Brain microvascular endothelial cell (primary cell): ENCODE data around the gene ZFP57.

Experiments
- DNase-seq: peaks from one replicate; pipeline ENCODE4 v3.0.0-alpha.2; 2020
- H3K27ac ChIP-seq: fragments of 250-450 bp; sonication (Bioruptor Pico); 2 replicates; pipeline ENCODE4 v1.5.1; 2020; ENCODE audit warnings: mild to moderate bottlenecking, moderate library complexity
- H3K27me3 ChIP-seq: fragments of 250-450 bp; sonication (Bioruptor Pico); replicated peaks from 2 replicates; pipeline ENCODE4 v1.5.1; 2020; ENCODE audit warnings: mild to moderate bottlenecking
- H3K36me3 ChIP-seq: fragments of 250-450 bp; sonication (Bioruptor Pico); replicated peaks from 2 replicates; pipeline ENCODE4 v1.5.1; 2020; ENCODE audit warnings: mild to moderate bottlenecking
- H3K4me3 ChIP-seq: 2 replicates; pipeline ENCODE4 v1.5.1; 2011; ENCODE audit warnings: low read depth, mild to moderate bottlenecking, control low read depth, low read length, moderate library complexity
- CTCF ChIP-seq: IDR thresholded peaks from 2 replicates; pipeline ENCODE4 v1.5.1; 2011; ENCODE audit warnings: low read depth, mild to moderate bottlenecking, moderate library complexity, low read length, control low read depth, inconsistent platforms; ENCODE audit errors: missing control alignments
- in situ Hi-C: cut with HindIII; loops from 2 replicates; pipeline ENCODE4 v1.10.0; 2017; ENCODE audit warnings: low sequenced_read_pairs, low pct_ligation_motif_present

The ZFP57 gene

GRCh38 chr6:29681811-29682210 is 859 bp upstream of the ZFP57 start:
- Histone ChIP-seq H3K36me3 (no peaks in the 10 kb centered on the region), H3K4me3 (no peak overlapping the region), H3K27ac (no peak overlapping the region), H3K27me3 (no peaks in the 10 kb centered on the region)
- TF ChIP-seq CTCF, result no peak
- in situ Hi-C loops, result no loop called here
- DNase-seq, result no peak

GRCh38 chr6:29680416-29680815 is 536 bp downstream of the ZFP57 start:
- Histone ChIP-seq H3K27ac (no peak overlapping the region), H3K36me3 (no peaks in the 10 kb centered on the region), H3K4me3 (no peak overlapping the region), H3K27me3 (no peaks in the 10 kb centered on the region)
- in situ Hi-C loops, result no loop called here
- TF ChIP-seq CTCF, result no peak
- no peak for DNase-seq

- Histone ChIP-seq H3K4me3 (no peak overlapping the region), H3K27me3 (no peaks in the 10 kb centered on the region), H3K27ac (no peak overlapping the region), H3K36me3 (no peaks in the 10 kb centered on the region)
- TF ChIP-seq CTCF, result no peak
- in situ Hi-C loops, result no loop called here
- no peak for DNase-seq
Measured at GRCh38 chr6:29679962-29680361, 990 bp downstream of the ZFP57 start.

GRCh38 chr6:29678114-29678513 is 2.8 kb downstream of the ZFP57 start:
- Histone ChIP-seq H3K4me3 (no peak overlapping the region), H3K27me3 (no peaks in the 10 kb centered on the region), H3K36me3 (no peaks in the 10 kb centered on the region), H3K27ac (no peak overlapping the region)
- no peak for TF ChIP-seq CTCF
- in situ Hi-C loops, result no loop called here
- DNase-seq, result no peak

- no peak overlapping the region for H3K27ac ChIP-seq
- TF ChIP-seq CTCF, result no peak
Measured at GRCh38 chr6:29676981-29677601, 3.9 kb downstream of the ZFP57 start.

GRCh38 chr6:29675561-29675960 is 5.4 kb downstream of the ZFP57 start:
- Histone ChIP-seq H3K4me3 (no peak overlapping the region), H3K27ac (no peak overlapping the region), H3K27me3 (no peaks in the 10 kb centered on the region), H3K36me3 (no peaks in the 10 kb centered on the region)
- in situ Hi-C loops, result no loop called here
- no peak for DNase-seq
- no peak for TF ChIP-seq CTCF

More at GRCh38 chr6:29676981-29677601, 3.9 kb downstream of the ZFP57 start:
- no peaks in the 10 kb centered on the region for H3K36me3 ChIP-seq
- DNase-seq, result no peak
- in situ Hi-C loops, result no loop called here
- H3K4me3 ChIP-seq, result no peak overlapping the region
- H3K27me3 ChIP-seq, result no peaks in the 10 kb centered on the region
